Adrenal gland (tissue), 5 donors: ENCODE measurements around the gene GREM2.

Experiments used
- POLR2A ChIP-seq, 2 donors: fragments of 450-650 bp; IDR thresholded peaks; one replicate each; pipeline ENCODE4 v1.6.1; 2017; ENCODE audit warnings: antibody characterized with exemption in 2 of 2, mild to moderate bottlenecking in 2 of 2, moderate library complexity in 1 of 2
- TF ChIP-seq, protein P1 (sequence below), 6 experiments: fragments of 450-650 bp in 4 of 6; fragments of 200-600 bp in 2 of 6; sonication (generic) in 1 of 6; IDR thresholded peaks; 1 replicate in 5 of 6; 2 replicates in 1 of 6; pipeline versions ENCODE4 v1.5.1 to v1.8.0; 2016 to 2021; ENCODE audit warnings: antibody characterized with exemption in 6 of 6, mild to moderate bottlenecking in 2 of 6, moderate library complexity in 1 of 6
- donor health status: DM: no; HTN: no; CAD: no.

DNA sequence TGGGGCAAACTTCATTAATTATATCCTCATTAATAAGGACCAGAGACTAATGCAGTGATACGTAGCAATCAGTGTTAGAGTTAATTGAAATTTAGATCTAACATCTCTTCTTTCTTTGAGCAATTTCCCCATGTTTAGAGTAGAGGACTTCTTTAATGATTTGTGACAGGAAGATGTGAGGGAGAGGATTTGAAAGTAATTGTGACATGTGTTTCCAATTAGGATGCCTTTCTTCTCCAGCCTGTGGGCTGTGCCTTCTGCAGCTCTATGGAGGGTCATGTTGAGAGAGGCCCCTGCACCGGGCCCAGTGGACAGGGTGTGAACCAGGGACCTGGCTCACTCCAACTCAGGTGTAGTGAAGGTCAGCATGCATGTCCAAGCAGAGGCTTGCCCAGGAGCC is 103.0 kb downstream of the GREM2 start:
- TF ChIP-seq, protein P1, sequence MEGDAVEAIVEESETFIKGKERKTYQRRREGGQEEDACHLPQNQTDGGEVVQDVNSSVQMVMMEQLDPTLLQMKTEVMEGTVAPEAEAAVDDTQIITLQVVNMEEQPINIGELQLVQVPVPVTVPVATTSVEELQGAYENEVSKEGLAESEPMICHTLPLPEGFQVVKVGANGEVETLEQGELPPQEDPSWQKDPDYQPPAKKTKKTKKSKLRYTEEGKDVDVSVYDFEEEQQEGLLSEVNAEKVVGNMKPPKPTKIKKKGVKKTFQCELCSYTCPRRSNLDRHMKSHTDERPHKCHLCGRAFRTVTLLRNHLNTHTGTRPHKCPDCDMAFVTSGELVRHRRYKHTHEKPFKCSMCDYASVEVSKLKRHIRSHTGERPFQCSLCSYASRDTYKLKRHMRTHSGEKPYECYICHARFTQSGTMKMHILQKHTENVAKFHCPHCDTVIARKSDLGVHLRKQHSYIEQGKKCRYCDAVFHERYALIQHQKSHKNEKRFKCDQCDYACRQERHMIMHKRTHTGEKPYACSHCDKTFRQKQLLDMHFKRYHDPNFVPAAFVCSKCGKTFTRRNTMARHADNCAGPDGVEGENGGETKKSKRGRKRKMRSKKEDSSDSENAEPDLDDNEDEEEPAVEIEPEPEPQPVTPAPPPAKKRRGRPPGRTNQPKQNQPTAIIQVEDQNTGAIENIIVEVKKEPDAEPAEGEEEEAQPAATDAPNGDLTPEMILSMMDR (IDR thresholded peaks at IDR 0.05) = no peak
- TF ChIP-seq POLR2A (IDR thresholded peaks at IDR 0.05) = no peak
